ENCODE results near the gene RAB40C.

The RAB40C gene

GRCh38 chr16:649631-650030 lies 59.8 kb downstream of the RAB40C start:
- no peak for DNase-seq

DNA sequence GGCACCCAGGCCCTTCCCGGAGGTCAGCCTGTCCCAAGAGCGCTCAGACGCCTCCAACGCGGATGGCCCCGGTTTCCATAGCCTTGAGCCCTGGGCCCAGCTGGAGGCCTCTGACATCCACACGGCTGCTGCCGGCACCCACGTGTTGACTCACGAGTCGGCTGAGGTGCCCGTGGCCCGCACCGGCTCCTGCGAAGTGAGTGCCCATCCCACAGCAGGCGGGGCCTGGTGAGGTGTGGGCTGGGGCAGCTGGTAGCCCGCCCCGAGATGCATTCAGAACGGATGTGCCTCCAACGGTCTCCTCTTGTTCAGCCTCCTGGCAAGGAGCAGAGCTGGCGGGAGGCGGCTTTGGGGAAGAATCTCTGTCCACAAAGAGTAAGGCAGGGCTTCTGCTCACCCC lies 62.0 kb downstream of the RAB40C start:
- DNase-seq = no peak

DNA sequence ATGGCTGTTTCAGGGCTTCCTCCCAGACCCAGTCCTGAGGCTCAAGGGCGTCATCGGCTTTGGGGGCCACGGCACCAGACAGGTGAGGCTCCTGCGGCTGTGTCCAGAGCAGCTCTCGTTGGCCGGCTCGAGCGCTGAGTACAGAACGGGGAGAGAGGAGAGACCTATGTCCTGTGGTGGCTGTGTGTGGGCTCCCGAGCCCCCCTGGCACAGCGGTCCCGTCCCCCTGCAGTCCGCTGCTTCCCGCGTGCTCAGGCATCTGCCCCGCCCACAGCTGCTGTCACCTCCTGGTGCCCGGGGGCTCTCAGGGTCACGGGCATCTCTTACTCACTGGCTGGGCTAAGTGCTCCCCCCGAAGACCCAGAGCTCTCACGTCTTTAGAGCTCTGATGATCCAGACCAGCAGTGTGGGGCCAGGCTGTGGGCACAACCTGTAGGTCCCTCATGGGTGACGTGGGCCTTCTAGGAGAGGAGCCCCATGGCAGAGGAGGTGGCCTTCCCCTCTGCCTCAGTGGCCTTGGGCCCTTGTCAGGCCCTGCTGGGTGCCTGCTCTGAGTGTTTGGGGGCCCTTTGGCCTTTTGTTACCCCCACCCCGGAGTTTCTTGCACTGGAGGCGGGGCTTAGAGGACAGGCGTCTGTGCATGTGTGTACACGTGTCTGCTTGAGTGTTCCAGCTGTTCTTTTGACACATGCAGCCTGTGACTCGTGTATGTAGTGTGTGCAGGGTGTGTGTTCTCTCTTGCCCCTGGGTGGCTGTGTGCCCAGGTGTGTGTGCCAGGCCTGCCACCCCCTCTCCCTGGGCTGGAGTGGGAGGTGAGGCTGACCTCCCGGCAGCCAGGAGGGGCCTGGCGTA lies 62.8 kb downstream of the RAB40C start:
- no peak for DNase-seq

- DNase-seq = no peak
Measured at GRCh38 chr16:654034-654433, 64.2 kb downstream of the RAB40C start.

DNA sequence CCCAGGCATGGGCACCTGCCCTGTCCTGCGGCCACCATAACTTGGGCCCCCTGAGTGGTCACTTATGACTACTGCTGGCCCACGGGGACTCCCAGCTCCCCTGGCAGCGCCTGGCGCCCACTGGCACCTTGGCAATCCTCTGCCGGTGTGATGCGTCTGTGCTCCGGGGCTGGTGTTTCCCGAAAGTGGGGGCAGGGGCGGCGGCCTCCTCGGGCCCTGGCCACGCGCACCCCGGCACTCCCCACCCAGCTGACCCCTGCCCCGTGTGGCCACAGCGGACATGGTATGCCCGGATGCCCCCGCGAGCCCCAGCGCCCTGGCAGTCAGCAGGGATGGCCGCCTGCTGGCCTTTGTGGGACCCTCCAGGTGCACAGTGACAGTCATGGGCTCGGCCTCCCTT lies 67.6 kb downstream of the RAB40C start:
- no peak for DNase-seq

DNA sequence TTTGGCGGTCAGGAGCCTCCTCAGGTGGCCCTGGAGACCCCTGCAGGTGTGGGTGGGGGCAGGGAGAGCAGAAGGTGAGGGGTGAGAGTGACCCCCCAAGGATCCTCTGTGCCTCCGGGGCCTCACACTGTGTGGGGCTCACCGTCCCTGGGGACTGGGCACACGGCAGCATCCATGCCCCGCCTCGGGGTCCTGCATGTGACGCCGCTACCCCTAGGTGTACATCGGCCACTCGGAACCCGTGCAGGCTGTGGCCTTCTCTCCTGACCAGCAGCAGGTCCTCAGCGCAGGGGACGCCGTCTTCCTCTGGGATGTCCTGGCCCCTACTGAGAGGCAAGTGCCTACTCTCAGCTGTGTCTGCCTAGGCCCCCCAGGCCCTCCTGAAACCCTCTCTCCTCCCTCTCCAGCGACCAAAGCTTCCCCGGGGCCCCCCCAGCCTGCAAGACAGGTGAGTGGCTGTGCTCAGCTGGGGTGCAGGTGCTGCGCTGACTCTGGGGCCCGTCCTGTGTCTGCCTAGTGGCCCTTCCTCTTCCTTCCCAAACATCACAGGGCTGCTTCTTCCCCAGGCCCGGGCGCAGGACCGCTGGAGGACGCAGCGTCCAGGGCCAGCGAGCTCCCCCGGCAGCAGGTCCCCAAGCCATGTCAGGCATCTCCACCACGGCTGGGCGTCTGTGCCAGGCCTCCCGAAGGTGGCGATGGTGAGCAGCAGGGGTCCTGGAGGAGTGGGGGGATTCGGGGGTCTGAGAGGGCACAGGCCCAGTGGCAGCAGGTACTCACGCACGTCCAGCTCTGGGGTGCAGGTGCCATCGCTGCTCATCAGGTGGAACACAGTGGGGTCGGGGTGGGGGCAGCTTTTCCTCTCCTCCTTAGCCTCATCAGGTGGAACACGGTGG lies 69.1 kb downstream of the RAB40C start:
- DNase-seq = no peak

DNA sequence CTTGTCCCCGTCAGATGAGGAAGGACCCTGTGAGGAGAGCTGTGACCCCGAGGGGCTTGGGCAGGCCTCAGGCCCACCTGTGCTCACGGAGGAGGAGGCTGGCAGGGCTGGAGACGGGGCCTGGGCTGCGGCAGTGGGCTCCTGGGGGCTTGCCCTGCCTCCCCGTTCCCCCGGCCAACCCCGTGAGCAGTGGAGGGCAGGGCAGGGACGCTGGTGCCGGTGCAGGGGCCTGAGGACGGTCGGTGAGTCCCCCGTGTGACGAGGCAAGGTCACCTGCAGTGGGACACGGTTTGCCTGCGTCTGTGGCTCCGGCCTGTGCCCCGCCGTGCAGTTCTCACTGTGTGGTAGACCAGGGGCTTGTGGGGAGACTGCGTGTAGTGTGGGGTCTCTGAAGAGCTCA lies 69.8 kb downstream of the RAB40C start:
- DNase-seq = no peak

GRCh38 chr16:660132-660458 lies 70.2 kb downstream of the RAB40C start:
- DNase-seq = no peak

- peak; percentile 29 for DNase-seq
Measured at GRCh38 chr16:660459-661183, 70.8 kb downstream of the RAB40C start.

- DNase-seq = no peak
Measured at GRCh38 chr16:661184-661821, 71.4 kb downstream of the RAB40C start.

GRCh38 chr16:662095-662494 lies 72.2 kb downstream of the RAB40C start:
- no peak for DNase-seq

GRCh38 chr16:662597-662996 lies 72.7 kb downstream of the RAB40C start:
- no peak for DNase-seq

GRCh38 chr16:666572-666971 lies 76.7 kb downstream of the RAB40C start:
- no peak for DNase-seq

GRCh38 chr16:667113-667779 lies 77.4 kb downstream of the RAB40C start:
- no peak for DNase-seq

DNA sequence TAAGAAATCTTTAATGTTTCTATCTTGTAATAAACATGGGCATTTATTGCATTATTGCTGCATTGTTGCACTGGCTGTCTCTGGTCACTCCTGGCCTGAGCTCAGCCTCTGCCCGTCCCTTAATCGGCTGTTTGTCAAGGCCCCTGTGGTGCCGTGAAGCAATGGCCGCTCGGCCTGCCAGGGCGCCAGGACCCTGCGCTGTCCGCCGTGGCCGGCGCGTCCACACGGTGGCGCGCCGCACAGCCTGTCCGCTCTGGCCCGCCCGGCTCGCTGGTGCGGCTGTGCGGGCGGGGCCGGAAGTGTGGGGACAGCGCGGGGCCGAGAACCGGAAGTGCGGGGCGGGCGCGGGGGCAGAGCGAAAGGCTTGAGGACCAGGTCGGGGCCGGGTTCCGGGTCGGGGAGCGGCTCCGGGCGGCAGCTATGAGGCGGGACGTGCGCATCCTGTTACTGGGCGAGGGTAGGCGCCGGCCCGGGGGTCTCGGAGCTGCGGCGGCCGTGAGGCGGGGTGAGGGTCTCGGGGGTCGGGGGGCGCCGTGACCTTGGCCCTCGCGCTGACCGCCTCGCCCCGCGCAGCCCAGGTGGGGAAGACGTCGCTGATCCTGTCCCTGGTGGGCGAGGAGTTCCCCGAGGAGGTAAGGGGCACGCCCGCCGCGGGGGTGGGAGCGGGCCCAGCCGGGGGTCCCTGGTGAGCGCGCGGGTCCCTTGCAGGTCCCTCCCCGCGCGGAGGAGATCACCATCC lies 78.1 kb downstream of the RAB40C start, which contains the start of gene RHOT2:
RHOT2 (plus strand) TSS at position 353 of the 739 bp plus-strand sequence; CDS start at position 421, 68 bp downstream.
- DNase-seq = peak; percentile 83

DNA sequence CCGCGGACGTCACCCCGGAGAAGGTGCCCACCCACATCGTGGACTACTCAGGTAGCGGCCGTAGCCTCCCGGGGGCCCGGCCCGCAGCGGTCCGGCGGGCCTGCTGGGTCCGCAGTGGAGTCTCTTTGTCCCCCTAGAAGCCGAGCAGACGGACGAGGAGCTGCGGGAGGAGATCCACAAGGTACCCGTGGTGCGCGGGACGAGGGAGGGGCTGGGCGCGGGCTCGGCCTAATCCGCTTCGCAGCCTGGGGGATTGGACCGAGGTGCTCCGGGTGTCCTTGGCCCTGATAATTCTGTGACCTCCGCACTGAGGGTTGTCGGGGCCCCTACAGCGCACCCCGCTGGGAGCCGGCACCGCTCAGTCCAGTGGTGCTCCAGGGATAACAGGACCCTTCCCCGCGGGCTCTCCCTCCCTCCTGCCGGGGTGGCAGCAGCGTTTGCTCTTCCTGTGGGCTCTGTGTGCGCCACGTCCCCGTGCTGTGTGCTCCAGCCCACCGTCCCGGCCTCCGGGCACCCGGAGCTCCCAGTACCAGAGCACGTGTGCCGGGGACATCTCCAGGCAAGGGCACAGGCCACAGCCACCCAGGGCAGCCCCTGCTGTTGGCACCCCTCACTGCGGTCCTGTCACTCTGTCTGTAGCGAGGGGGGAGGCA lies 78.8 kb downstream of the RAB40C start:
- no peak for DNase-seq

DNA sequence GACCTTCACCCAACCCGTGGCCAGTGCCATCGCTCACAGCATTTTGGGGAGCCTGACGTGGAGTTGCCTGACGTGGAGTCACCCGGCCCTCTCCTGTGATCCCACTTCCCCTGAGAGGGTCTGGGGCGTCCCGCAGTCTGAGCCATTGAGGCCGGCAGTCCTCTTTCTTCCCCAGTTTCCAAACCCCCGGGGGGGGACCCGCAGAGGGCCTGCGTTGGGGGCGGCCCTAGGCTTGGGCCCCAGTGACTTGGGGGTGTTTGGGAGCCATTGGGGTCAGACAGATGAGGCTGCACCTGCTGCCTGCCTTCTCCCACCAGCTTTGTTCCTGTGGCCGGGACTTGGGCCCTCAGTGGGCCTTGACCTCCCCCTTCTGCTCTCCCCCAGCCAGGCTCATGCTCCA lies 79.8 kb downstream of the RAB40C start:
- DNase-seq = no peak

DNA sequence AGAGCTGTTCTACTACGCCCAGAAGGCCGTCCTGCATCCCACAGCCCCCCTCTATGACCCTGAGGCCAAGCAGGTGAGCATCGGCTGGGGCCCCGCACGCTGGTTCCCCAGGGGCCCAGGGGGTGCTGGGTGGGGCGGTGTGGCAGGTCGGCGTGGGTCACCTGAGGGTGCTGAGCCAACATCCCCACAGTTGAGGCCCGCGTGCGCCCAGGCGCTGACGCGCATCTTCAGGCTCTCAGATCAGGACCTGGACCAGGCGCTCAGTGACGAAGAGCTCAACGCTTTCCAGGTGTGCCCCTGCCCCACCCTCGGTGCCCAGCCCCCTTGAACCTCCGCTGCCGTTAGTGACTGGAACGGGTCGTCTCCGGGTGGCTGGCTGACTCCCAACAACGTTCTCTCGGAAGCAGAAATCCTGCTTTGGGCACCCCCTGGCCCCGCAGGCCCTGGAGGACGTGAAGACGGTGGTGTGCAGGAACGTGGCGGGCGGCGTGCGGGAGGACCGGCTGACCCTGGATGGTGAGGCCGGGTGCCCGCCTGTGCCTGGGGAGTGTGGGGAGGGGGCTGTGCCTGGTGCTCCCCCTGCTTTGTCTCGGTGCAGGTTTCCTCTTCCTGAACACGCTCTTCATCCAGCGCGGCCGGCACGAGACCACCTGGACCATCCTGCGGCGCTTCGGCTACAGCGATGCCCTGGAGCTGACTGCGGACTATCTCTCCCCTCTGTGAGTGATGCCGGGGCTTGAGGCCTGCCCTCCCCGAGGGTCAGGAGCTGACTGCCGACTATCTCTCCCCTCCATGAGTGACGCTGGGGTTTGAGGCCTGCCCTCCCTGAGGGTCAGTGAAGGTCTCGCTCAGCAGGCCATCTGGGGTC lies 80.9 kb downstream of the RAB40C start:
- DNase-seq = no peak

DNA sequence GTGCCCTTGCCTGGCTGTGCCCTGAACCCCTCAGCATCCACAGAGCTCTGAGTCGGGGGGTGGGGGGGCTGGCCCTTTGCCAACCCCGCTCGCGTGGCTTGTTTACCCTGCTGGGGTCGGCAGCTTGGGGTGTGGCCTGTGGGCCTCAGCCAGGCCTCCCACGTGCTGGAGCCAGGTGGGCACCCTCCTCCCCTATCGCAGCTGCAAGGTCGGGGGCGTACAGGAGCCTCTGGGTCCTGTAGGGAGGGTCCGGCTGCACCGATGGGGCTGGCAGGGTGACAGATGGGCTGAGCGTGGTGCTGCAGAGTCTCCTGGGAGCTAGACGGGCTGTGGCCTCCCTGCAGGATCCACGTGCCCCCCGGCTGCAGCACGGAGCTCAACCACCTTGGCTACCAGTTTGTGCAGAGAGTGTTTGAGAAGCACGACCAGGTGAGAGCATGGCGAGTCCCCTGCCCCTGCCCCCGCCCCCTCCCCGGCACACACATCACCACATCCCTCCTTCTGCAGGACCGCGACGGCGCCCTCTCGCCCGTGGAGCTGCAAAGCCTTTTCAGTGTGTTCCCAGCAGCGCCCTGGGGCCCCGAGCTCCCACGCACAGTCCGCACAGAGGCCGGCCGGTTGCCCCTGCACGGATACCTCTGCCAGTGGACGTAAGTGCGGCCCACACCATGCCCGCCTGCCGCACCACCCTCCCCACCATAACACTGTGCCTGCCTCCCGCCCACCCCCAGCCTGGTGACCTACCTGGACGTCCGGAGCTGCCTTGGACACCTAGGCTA lies 81.7 kb downstream of the RAB40C start:
- DNase-seq = no peak
